Measurements from ENCODE around the gene C11orf54. TPM values are rescaled to one million over a fixed set of nuclear protein-coding genes. Genes with fewer than 3 reads are reported as not detected.

C11orf54 gene
- total and polyA plus RNA-seq, 12 donors: 12.2 to 39.5 (median 27.6) TPM

GRCh38 chr11:93813974-93814373 lies 72.5 kb downstream of the C11orf54 start:
- Histone ChIP-seq H3K4me1 (peaks cover 0 to 19% (median 4%) of the 10 kb centered on the region in 9 donors), H3K27ac (no peak overlapping the region), H3K36me3 (peaks cover 0 to 75% (median 38%) of the 10 kb centered on the region in 9 donors), H3K27me3 (no peaks in the 10 kb centered on the region), H3K9me3 (no peaks in the 10 kb centered on the region), H3K4me3 (no peak overlapping the region)
- WGBS, 2 donors: 96 to 98% methylated on average over 5 of the region's 5 CpGs
- DNase-seq (no peak), ATAC-seq (no peak)
- no peak for TF ChIP-seq CTCF (IDR thresholded peaks at IDR 0.05)
- intact Hi-C loops (cut with DNase I): no loop called here

Small RNAs within 50 kb of the gene (microRNA-seq; reads per million reads assigned to microRNA genes)
- gene MIR1304: 1.5 to 1.8 reads per million in 2 donors

Other genes starting within 250 kb of the C11orf54 start
- 10 to 100 TPM; 30.1 to 59.0 (median 44.8) TPM for gene SMCO4, start 198.3 kb upstream of the C11orf54 start, total RNA-seq
- gene SMCO4, start 198.3 kb upstream of the C11orf54 start, polyA plus RNA-seq: 10 to 100 TPM; 23.1 to 85.5 TPM
- gene CEP295, start 80.0 kb upstream of the C11orf54 start, total RNA-seq: 10 to 100 TPM in 1 of 10 donors, 1 to 10 TPM in 9; 3.9 to 11.5 (median 6.9) TPM
- gene CEP295, start 80.0 kb upstream of the C11orf54 start, polyA plus RNA-seq: 1 to 10 TPM; 2.9 to 9.9 TPM
- gene TAF1D, start 177 bp upstream of the C11orf54 start, total RNA-seq: 10 to 100 TPM; 24.0 to 46.1 (median 31.6) TPM
- 100 to 1,000 TPM in 1 of 2 donors, 10 to 100 TPM in 1; 56.6 to 114 TPM for gene TAF1D, start 177 bp upstream of the C11orf54 start, polyA plus RNA-seq
- gene MED17, start 42.6 kb downstream of the C11orf54 start, total RNA-seq: 10 to 100 TPM; 17.2 to 25.7 (median 22.1) TPM
- 10 to 100 TPM; 11.0 to 12.5 TPM for gene MED17, start 42.6 kb downstream of the C11orf54 start, polyA plus RNA-seq
- gene VSTM5, start 108.9 kb downstream of the C11orf54 start, total RNA-seq: under 1 TPM in 6 of 10 donors, not detected in 4; 0.06 to 0.37 (median 0.21) TPM
- under 1 TPM in 1 of 2 donors, not detected in 1; 0.07 TPM for gene VSTM5, start 108.9 kb downstream of the C11orf54 start, polyA plus RNA-seq

All from heart right ventricle (tissue), 16 donors.